ENCODE data around the gene GTF2H4.

DNA sequence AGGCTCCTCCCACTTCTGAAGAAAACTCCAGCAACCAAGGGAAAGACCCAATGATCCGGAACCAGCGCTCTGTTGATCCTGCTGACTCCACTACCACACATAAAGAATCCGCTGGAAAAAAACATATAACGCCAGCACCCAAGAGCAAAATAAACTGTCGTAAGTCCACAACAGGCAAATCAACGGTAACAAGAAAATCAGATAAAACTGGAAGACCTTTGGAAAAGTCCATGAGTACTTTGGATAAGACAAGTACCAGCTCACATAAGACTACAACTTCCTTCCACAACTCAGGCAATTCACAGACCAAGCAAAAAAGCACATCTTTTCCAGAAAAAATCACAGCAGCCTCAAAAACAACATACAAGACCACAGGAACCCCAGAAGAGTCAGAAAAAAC is 40.8 kb downstream of the GTF2H4 start:
- TF ChIP-seq CTCF (IDR thresholded peaks at IDR 0.05) (no peak), POLR2A (IDR thresholded peaks at IDR 0.05) (no peak)

Measured in uterus (tissue), 2 donors.